Thymus (tissue), 11 donors: Measurements from ENCODE around the gene DMD. TPM values are rescaled to one million over a fixed set of nuclear protein-coding genes. Genes with fewer than 3 reads are reported as not detected.

ENCODE experiments used
- DNase-seq, 9 donors: peaks; one replicate each; pipeline ENCODE4 v3.0.0-alpha.2; 2013; ENCODE audit warnings: low spot score in 9 of 9, low read depth in 6 of 9, missing footprints in 1 of 9
- H3K27ac ChIP-seq, 2 donors: one replicate each; pipeline ENCODE4 v1.5.1; 2013; ENCODE audit warnings: control low read depth in 1 of 2, low read depth in 1 of 2, low read length in 1 of 2, mild to moderate bottlenecking in 1 of 2, moderate library complexity in 1 of 2
- H3K27me3 ChIP-seq, 2 donors: one replicate each; pipeline ENCODE4 v1.5.1; 2013; ENCODE audit warnings: low read length in 1 of 2; ENCODE audit not compliant: control insufficient read depth in 2 of 2, insufficient read depth in 1 of 2
- H3K36me3 ChIP-seq, 2 donors: one replicate each; pipeline ENCODE4 v1.5.1; 2013; ENCODE audit warnings: low read length in 1 of 2, mild to moderate bottlenecking in 1 of 2, moderate library complexity in 1 of 2; ENCODE audit not compliant: control insufficient read depth in 2 of 2, insufficient read depth in 2 of 2
- H3K4me1 ChIP-seq, 2 donors: one replicate each; pipeline ENCODE4 v1.5.1; 2013; ENCODE audit warnings: low read length in 2 of 2; ENCODE audit not compliant: control insufficient read depth in 2 of 2, insufficient read depth in 2 of 2
- H3K4me3 ChIP-seq, 2 donors: one replicate each; pipeline ENCODE4 v1.5.1; 2013; ENCODE audit warnings: low read length in 2 of 2, control low read depth in 1 of 2, mild to moderate bottlenecking in 1 of 2
- H3K9me3 ChIP-seq, 2 donors: one replicate each; pipeline ENCODE4 v1.5.1; 2013; ENCODE audit warnings: low read length in 1 of 2, mild to moderate bottlenecking in 1 of 2; ENCODE audit not compliant: control insufficient read depth in 2 of 2, insufficient read depth in 1 of 2
- WGBS: extraction: QIAGEN DNeasy Blood & Tissue Kit; methylation state at CpG from one replicate; pipeline ENCODE4 v1.1.7; 2013; 5-methylcytosine and 5-hydroxymethylcytosine counted together
- polyA plus RNA-seq: library from polyadenylated mRNA; stranded (reverse); fragments of 200-250 nt; gene quantifications from one replicate; pipeline ENCODE4 v1.2.3, GENCODE V29; 2013
- total RNA-seq: library from RNA; stranded (reverse); fragments of 120-200 nt; gene quantifications from one replicate; pipeline ENCODE4 v1.2.4, GENCODE V29; 2013
- donor health status: healthy.

DMD gene
- total and polyA plus RNA-seq, 2 donors, result 4.7 to 5.7 TPM

GRCh38 chrX:32825009-32825408, 386.3 kb downstream of the DMD start:
- no peak overlapping the region for H3K4me3 ChIP-seq
- WGBS, result 94% methylated on average over 2 of the region's 2 CpGs
- no peaks in the 10 kb centered on the region for H3K9me3 ChIP-seq
- H3K27ac ChIP-seq, result no peak overlapping the region
- DNase-seq, result no peak
- H3K4me1 ChIP-seq, result no peaks in the 10 kb centered on the region
- no peaks in the 10 kb centered on the region for H3K36me3 ChIP-seq
- H3K27me3 ChIP-seq, result no peaks in the 10 kb centered on the region

GRCh38 chrX:32804034-32804433, 407.3 kb downstream of the DMD start:
- Histone ChIP-seq H3K36me3 (no peaks in the 10 kb centered on the region), H3K27ac (no peak overlapping the region), H3K4me1 (no peaks in the 10 kb centered on the region), H3K4me3 (no peak overlapping the region), H3K9me3 (no peaks in the 10 kb centered on the region), H3K27me3 (no peaks in the 10 kb centered on the region)
- DNase-seq, result no peak
- 97% methylated on average over 10 of the region's 10 CpGs for WGBS

- no peaks in the 10 kb centered on the region for H3K4me1 ChIP-seq
- WGBS, result 64% methylated on average over 3 of the region's 3 CpGs
- no peaks in the 10 kb centered on the region for H3K27me3 ChIP-seq
- H3K9me3 ChIP-seq, result no peaks in the 10 kb centered on the region
- no peaks in the 10 kb centered on the region for H3K36me3 ChIP-seq
- no peak for DNase-seq
- H3K4me3 ChIP-seq, result no peak overlapping the region
- no peak overlapping the region for H3K27ac ChIP-seq
Observed at GRCh38 chrX:32798990-32799389, 412.4 kb downstream of the DMD start.

- Histone ChIP-seq H3K27me3 (no peaks in the 10 kb centered on the region), H3K4me1 (no peaks in the 10 kb centered on the region), H3K9me3 (no peaks in the 10 kb centered on the region), H3K36me3 (no peaks in the 10 kb centered on the region), H3K4me3 (no peak overlapping the region), H3K27ac (no peak overlapping the region)
- 81% methylated on average over 1 of the region's 1 CpG for WGBS
- DNase-seq, result no peak
Observed at GRCh38 chrX:32788936-32789335, 422.4 kb downstream of the DMD start.

GRCh38 chrX:32780109-32780508, 431.2 kb downstream of the DMD start:
- Histone ChIP-seq H3K36me3 (no peaks in the 10 kb centered on the region), H3K27me3 (no peaks in the 10 kb centered on the region), H3K27ac (no peak overlapping the region), H3K9me3 (peaks cover 0 to 2% of the 10 kb centered on the region in 2 donors), H3K4me3 (no peak overlapping the region), H3K4me1 (no peaks in the 10 kb centered on the region)
- WGBS, result 97% methylated on average over 4 of the region's 4 CpGs
- no peak for DNase-seq

- Histone ChIP-seq H3K27me3 (no peaks in the 10 kb centered on the region), H3K36me3 (no peaks in the 10 kb centered on the region), H3K27ac (no peak overlapping the region), H3K9me3 (peaks cover 0 to 4% of the 10 kb centered on the region in 2 donors), H3K4me3 (no peak overlapping the region), H3K4me1 (no peaks in the 10 kb centered on the region)
- DNase-seq, result no peak
- WGBS, result 83% methylated on average over 4 of the region's 4 CpGs
Observed at GRCh38 chrX:32778965-32779364, 432.4 kb downstream of the DMD start.

GRCh38 chrX:32774966-32775365, 436.4 kb downstream of the DMD start:
- Histone ChIP-seq H3K4me3 (no peak overlapping the region), H3K4me1 (no peaks in the 10 kb centered on the region), H3K27ac (no peak overlapping the region), H3K9me3 (peaks cover 0 to 4% of the 10 kb centered on the region in 2 donors), H3K27me3 (no peaks in the 10 kb centered on the region), H3K36me3 (no peaks in the 10 kb centered on the region)
- 96% methylated on average over 3 of the region's 3 CpGs for WGBS
- no peak for DNase-seq

- Histone ChIP-seq H3K27me3 (no peaks in the 10 kb centered on the region), H3K9me3 (no peaks in the 10 kb centered on the region), H3K4me3 (no peak overlapping the region), H3K27ac (no peak overlapping the region), H3K4me1 (no peaks in the 10 kb centered on the region), H3K36me3 (no peaks in the 10 kb centered on the region)
- 68% methylated on average over 1 of the region's 1 CpG for WGBS
- no peak for DNase-seq
Observed at GRCh38 chrX:32749070-32749469, 462.3 kb downstream of the DMD start.

GRCh38 chrX:32745323-32745722, 466.0 kb downstream of the DMD start:
- Histone ChIP-seq H3K4me3 (no peak overlapping the region), H3K27ac (no peak overlapping the region), H3K36me3 (no peaks in the 10 kb centered on the region), H3K27me3 (no peaks in the 10 kb centered on the region), H3K4me1 (no peaks in the 10 kb centered on the region), H3K9me3 (no peaks in the 10 kb centered on the region)
- DNase-seq, result no peak
- WGBS, result 83% methylated on average over 2 of the region's 2 CpGs

- no peak for DNase-seq
- no peaks in the 10 kb centered on the region for H3K27me3 ChIP-seq
- H3K36me3 ChIP-seq, result no peaks in the 10 kb centered on the region
- H3K27ac ChIP-seq, result no peak overlapping the region
- H3K4me3 ChIP-seq, result no peak overlapping the region
- no peaks in the 10 kb centered on the region for H3K9me3 ChIP-seq
- H3K4me1 ChIP-seq, result no peaks in the 10 kb centered on the region
- 89% methylated on average over 1 of the region's 1 CpG for WGBS
Observed at GRCh38 chrX:32744921-32745320, 466.4 kb downstream of the DMD start.
